ENCODE results near the gene ZDHHC7.

ZDHHC7 gene

GRCh38 chr16:85005285-85006069, 5.9 kb downstream of the ZDHHC7 start:
- TF ChIP-seq, protein P1, sequence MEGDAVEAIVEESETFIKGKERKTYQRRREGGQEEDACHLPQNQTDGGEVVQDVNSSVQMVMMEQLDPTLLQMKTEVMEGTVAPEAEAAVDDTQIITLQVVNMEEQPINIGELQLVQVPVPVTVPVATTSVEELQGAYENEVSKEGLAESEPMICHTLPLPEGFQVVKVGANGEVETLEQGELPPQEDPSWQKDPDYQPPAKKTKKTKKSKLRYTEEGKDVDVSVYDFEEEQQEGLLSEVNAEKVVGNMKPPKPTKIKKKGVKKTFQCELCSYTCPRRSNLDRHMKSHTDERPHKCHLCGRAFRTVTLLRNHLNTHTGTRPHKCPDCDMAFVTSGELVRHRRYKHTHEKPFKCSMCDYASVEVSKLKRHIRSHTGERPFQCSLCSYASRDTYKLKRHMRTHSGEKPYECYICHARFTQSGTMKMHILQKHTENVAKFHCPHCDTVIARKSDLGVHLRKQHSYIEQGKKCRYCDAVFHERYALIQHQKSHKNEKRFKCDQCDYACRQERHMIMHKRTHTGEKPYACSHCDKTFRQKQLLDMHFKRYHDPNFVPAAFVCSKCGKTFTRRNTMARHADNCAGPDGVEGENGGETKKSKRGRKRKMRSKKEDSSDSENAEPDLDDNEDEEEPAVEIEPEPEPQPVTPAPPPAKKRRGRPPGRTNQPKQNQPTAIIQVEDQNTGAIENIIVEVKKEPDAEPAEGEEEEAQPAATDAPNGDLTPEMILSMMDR (IDR thresholded peaks at IDR 0.05; ENCODE audit: unreplicated experiment in 3 of 3), result no peak
- Mint-ChIP-seq H3K4me1 (peaks cover 62% of the 10 kb centered on the region), H3K27me3 (ENCODE audit: low read depth) (no peaks in the 10 kb centered on the region), H3K9me3 (no peaks in the 10 kb centered on the region), H3K4me3 (peak overlapping the region in 2 of 3 experiments; percentile 3 to 21), H3K36me3 (ENCODE audit: low read depth) (peaks cover 4% of the 10 kb centered on the region), H3K27ac (peak overlapping the region; percentile 70 to 82 (median 71))

DNA sequence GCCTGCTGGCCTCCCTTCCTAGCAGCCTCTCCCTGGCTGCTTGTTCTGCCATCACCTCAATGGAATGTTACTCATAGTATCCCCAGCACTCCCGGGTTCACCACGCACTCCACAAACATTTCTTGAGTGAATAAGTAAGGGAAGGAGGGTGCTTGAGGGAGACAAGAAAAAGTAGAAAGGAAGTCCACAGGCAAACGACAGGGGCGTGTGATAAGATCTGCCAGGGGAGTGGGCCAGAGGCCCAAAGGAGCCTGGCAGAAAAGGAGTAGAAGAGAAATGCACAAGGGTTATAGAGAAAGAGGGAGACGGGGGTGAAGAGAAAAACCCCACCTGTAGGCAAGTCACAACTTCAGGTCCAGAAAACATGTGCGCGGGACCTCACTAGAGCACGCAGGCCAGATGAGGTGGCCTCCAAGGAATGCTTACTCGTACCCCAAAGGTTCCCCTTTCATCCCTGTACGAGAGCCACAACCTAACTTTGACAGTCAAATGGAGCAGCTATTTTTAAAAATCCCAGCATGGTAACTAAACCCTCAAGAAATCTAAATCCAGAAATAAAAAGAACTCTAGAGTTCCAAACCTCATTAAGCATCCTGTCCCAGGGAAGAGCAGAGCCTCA, 6.6 kb downstream of the ZDHHC7 start:
- Mint-ChIP-seq H3K4me1 (peaks cover 59% of the 10 kb centered on the region), H3K4me3 (peak overlapping the region in 2 of 3 experiments; percentile 3 to 21), H3K36me3 (ENCODE audit: low read depth) (peaks cover 4% of the 10 kb centered on the region), H3K27ac (peak overlapping the region; percentile 70 to 82 (median 71)), H3K27me3 (ENCODE audit: low read depth) (no peaks in the 10 kb centered on the region), H3K9me3 (no peaks in the 10 kb centered on the region)
- TF ChIP-seq, protein P1 (IDR thresholded peaks at IDR 0.05; ENCODE audit: unreplicated experiment in 3 of 3), result no peak

DNA sequence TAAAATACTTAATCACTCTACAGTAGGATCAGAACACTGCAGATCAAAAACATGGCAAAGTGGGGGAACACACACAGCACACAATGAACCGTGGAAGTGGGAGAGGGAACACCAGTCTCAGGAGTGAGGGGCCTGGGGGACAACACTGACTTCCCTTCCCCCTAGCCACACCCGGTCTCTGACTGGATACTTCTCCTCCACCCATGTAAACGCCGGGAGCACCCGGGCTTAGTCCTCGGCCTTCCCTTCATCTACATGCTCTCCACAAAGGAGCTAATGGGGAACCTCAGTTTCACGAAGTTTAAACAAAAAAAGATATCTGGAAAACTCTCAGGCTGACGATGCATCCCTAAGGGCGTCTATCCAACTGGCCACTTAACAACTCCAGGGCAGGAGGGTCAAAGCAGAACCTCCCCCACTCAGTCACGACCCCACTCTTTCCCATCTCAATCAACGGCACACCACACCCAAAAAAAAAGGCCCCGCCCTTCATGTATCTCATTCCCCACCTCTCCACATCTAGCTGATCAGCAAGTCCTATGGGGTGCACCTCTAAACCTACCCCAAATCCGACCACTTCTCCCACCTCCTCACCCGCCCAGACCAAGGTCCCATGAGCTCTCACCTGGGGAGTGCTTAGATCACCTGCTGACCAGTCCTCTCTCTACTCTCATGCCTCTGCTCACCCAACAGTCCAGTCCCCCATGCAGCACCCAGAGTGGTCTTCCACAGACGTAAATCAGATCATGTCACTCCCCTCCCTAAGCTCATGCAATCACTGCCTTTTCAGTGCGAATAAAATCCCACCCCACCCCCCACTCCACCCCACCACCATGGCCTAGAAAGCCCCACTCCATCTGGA, 7.4 kb downstream of the ZDHHC7 start:
- Mint-ChIP-seq H3K4me1 (peaks cover 59% of the 10 kb centered on the region), H3K4me3 (no peak overlapping the region), H3K27me3 (ENCODE audit: low read depth) (no peaks in the 10 kb centered on the region), H3K9me3 (no peaks in the 10 kb centered on the region), H3K27ac (peak overlapping the region; percentile 70 to 82 (median 71)), H3K36me3 (ENCODE audit: low read depth) (peaks cover 9% of the 10 kb centered on the region)
- TF ChIP-seq, protein P1 (IDR thresholded peaks at IDR 0.05; ENCODE audit: unreplicated experiment in 3 of 3), result no peak

DNA sequence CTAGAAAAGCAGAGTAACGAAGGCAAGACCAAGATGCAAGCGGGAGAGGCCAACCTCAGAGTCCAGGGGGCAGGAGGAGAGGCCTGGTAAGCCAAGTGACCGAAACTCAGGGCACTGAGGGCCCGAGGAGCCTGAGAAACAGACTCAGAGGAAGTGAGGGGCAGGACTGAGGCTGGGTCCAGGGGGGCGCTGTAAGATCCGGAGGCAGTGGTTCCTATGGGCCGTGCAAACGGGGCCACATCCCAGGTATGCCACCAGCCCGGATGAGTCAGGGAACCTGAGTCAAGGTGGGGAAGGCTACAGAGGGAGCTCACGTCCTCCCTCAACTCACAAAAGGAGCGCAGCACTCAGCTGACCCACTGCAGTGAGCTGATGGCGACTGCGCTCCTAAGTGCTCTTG, 8.3 kb downstream of the ZDHHC7 start:
- Mint-ChIP-seq H3K4me3 (peak overlapping the region in 1 of 3 experiments; percentile 21), H3K36me3 (ENCODE audit: low read depth) (peaks cover 13% of the 10 kb centered on the region), H3K27ac (peak overlapping the region in 2 of 3 experiments; percentile 10 to 45), H3K27me3 (ENCODE audit: low read depth) (no peaks in the 10 kb centered on the region), H3K9me3 (no peaks in the 10 kb centered on the region), H3K4me1 (peaks cover 59% of the 10 kb centered on the region)
- TF ChIP-seq, protein P1 (IDR thresholded peaks at IDR 0.05; ENCODE audit: unreplicated experiment in 3 of 3), result no peak

- TF ChIP-seq, protein P1 (IDR thresholded peaks at IDR 0.05; ENCODE audit: unreplicated experiment in 3 of 3), result no peak
- peaks cover 58% of the 10 kb centered on the region for H3K4me1 Mint-ChIP-seq
- peak overlapping the region in 2 of 3 experiments; percentile 10 to 45 for H3K27ac Mint-ChIP-seq
- no peaks in the 10 kb centered on the region for H3K9me3 Mint-ChIP-seq
- peaks cover 13% of the 10 kb centered on the region for H3K36me3 Mint-ChIP-seq (ENCODE audit: low read depth)
- H3K27me3 Mint-ChIP-seq (ENCODE audit: low read depth), result no peaks in the 10 kb centered on the region
- peak overlapping the region in 1 of 3 experiments; percentile 21 for H3K4me3 Mint-ChIP-seq
Observed at GRCh38 chr16:85002608-85003007, 8.7 kb downstream of the ZDHHC7 start.
